Measurements from ENCODE around the gene OCA2. TPM values are rescaled to one million over a fixed set of nuclear protein-coding genes. Genes with fewer than 3 reads are reported as not detected.

OCA2 gene
- total RNA-seq, 1 donor from 2014 or later = 1.7 TPM

GRCh38 chr15:27762471-27762870 is 336.6 kb downstream of the OCA2 start:
- Mint-ChIP-seq H3K9me3 (ENCODE audit: unreplicated experiment) (peaks cover 3% of the 10 kb centered on the region), H3K27me3 (ENCODE audit: unreplicated experiment) (no peaks in the 10 kb centered on the region), H3K4me3 (ENCODE audit: unreplicated experiment) (no peak overlapping the region), H3K27ac (ENCODE audit: unreplicated experiment) (no peak overlapping the region), H3K4me1 (ENCODE audit: low read depth, unreplicated experiment) (no peaks in the 10 kb centered on the region), H3K36me3 (ENCODE audit: unreplicated experiment) (no peaks in the 10 kb centered on the region)
- DNase-seq = no peak
- TF ChIP-seq CTCF (IDR thresholded peaks at IDR 0.05; ENCODE audit: partially characterized antibody, unreplicated experiment) = no peak

DNA sequence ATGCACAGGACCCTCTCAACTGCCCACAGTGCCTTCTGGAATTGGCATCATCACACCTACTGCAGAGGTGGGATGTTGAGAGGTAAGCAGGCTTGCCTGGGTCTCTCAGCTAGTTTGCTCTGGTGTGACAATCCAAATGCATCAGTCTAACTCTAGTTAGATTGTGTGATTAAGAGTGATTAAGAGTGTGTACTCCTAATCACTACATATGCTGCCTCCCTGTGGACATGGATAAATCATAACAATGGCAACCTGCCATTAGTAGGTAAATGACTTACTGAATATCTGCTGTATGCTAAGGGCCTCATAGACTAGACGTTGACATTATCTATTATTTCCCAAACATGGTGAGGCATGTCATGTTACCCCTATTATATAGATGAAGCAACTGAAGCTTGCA is 342.1 kb downstream of the OCA2 start:
- H3K27me3 Mint-ChIP-seq (ENCODE audit: unreplicated experiment) = peaks cover 3% of the 10 kb centered on the region
- no peaks in the 10 kb centered on the region for H3K36me3 Mint-ChIP-seq (ENCODE audit: unreplicated experiment)
- H3K9me3 Mint-ChIP-seq (ENCODE audit: unreplicated experiment) = no peaks in the 10 kb centered on the region
- no peak overlapping the region for H3K27ac Mint-ChIP-seq (ENCODE audit: unreplicated experiment)
- H3K4me1 Mint-ChIP-seq (ENCODE audit: low read depth, unreplicated experiment) = no peaks in the 10 kb centered on the region
- TF ChIP-seq CTCF (IDR thresholded peaks at IDR 0.05; ENCODE audit: partially characterized antibody, unreplicated experiment) = no peak
- H3K4me3 Mint-ChIP-seq (ENCODE audit: unreplicated experiment) = no peak overlapping the region
- DNase-seq = no peak

GRCh38 chr15:27752691-27753090 is 346.4 kb downstream of the OCA2 start:
- H3K9me3 Mint-ChIP-seq (ENCODE audit: unreplicated experiment) = no peaks in the 10 kb centered on the region
- no peak for TF ChIP-seq CTCF (IDR thresholded peaks at IDR 0.05; ENCODE audit: partially characterized antibody, unreplicated experiment)
- H3K4me1 Mint-ChIP-seq (ENCODE audit: low read depth, unreplicated experiment) = no peaks in the 10 kb centered on the region
- H3K27ac Mint-ChIP-seq (ENCODE audit: unreplicated experiment) = no peak overlapping the region
- H3K36me3 Mint-ChIP-seq (ENCODE audit: unreplicated experiment) = no peaks in the 10 kb centered on the region
- DNase-seq = no peak
- no peak overlapping the region for H3K4me3 Mint-ChIP-seq (ENCODE audit: unreplicated experiment)
- peaks cover 7% of the 10 kb centered on the region for H3K27me3 Mint-ChIP-seq (ENCODE audit: unreplicated experiment)

GRCh38 chr15:27747997-27748396 is 351.1 kb downstream of the OCA2 start:
- Mint-ChIP-seq H3K4me1 (ENCODE audit: low read depth, unreplicated experiment) (peaks cover 2% of the 10 kb centered on the region), H3K4me3 (ENCODE audit: unreplicated experiment) (no peak overlapping the region), H3K27me3 (ENCODE audit: unreplicated experiment) (peaks cover 5% of the 10 kb centered on the region), H3K27ac (ENCODE audit: unreplicated experiment) (no peak overlapping the region), H3K36me3 (ENCODE audit: unreplicated experiment) (peaks cover 11% of the 10 kb centered on the region), H3K9me3 (ENCODE audit: unreplicated experiment) (peaks cover 2% of the 10 kb centered on the region)
- TF ChIP-seq CTCF (IDR thresholded peaks at IDR 0.05; ENCODE audit: partially characterized antibody, unreplicated experiment) = no peak
- no peak for DNase-seq

DNA sequence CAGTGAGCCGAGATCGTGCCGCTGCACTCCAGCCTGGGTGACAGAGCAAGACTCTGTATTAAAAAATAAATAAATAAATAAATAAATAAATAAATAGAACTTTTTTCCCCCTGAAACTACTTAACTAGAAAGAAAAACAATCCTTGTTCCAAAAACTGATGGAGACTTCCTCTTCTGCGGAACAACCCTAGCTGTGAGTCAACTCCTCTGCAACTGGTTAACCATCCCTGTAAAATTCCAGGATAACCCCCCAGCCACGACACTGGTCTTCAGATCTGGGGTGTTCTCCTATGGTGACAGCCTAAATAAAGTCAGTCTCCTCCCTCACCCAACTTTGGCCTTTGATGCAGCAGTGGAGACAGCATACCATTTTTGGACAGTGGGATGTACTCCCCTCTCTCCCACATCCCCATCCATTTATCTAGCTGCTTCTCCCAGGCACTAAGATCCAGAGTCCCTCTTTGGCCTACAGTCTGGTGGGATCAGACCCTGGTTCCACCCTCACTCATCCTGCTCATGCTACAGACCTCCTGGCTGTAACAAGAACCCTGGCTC is 352.6 kb downstream of the OCA2 start:
- peaks cover 11% of the 10 kb centered on the region for H3K36me3 Mint-ChIP-seq (ENCODE audit: unreplicated experiment)

More for the DNA sequence above, 352.6 kb downstream of the OCA2 start:
- DNase-seq = no peak
- peaks cover 5% of the 10 kb centered on the region for H3K27me3 Mint-ChIP-seq (ENCODE audit: unreplicated experiment)
- peaks cover 5% of the 10 kb centered on the region for H3K9me3 Mint-ChIP-seq (ENCODE audit: unreplicated experiment)
- H3K4me3 Mint-ChIP-seq (ENCODE audit: unreplicated experiment) = peak overlapping the region; percentile 5
- H3K4me1 Mint-ChIP-seq (ENCODE audit: low read depth, unreplicated experiment) = peaks cover 2% of the 10 kb centered on the region
- no peak for TF ChIP-seq CTCF (IDR thresholded peaks at IDR 0.05; ENCODE audit: partially characterized antibody, unreplicated experiment)
- no peak overlapping the region for H3K27ac Mint-ChIP-seq (ENCODE audit: unreplicated experiment)

All from glutamatergic neuron (in vitro differentiated cells).